Hepatocyte (in vitro differentiated cells): ENCODE data around the gene ADGRE3. TPM values are rescaled to one million over a fixed set of nuclear protein-coding genes. Genes with fewer than 3 reads are reported as not detected.

Source experiments
- DNase-seq: peaks from one replicate; pipeline ENCODE4 v3.0.0-alpha.2; 2016; ENCODE audit warnings: low spot score
- H2AFZ ChIP-seq: fragments of 200-600 bp; sonication (generic); 2 replicates; pipeline ENCODE4 v1.6.0; 2016; ENCODE audit warnings: antibody characterized with exemption, mild to moderate bottlenecking
- H3K27ac ChIP-seq: fragments of 200-600 bp; sonication (generic); 2 replicates; pipeline ENCODE4 v1.5.1; 2016; ENCODE audit warnings: mild to moderate bottlenecking
- H3K27me3 ChIP-seq: fragments of 200-600 bp; sonication (generic); 2 replicates; pipeline ENCODE4 v1.6.1; 2016
- H3K36me3 ChIP-seq: fragments of 200-600 bp; sonication (generic); replicated peaks from 2 replicates; pipeline ENCODE4 v1.5.1; 2016; ENCODE audit warnings: low read depth; ENCODE audit not compliant: insufficient read depth
- H3K4me1 ChIP-seq: fragments of 200-600 bp; sonication (generic); 2 replicates; pipeline ENCODE4 v1.5.1; 2016; ENCODE audit warnings: mild to moderate bottlenecking, moderate library complexity; ENCODE audit not compliant: insufficient read depth
- H3K4me2 ChIP-seq: fragments of 200-600 bp; sonication (generic); 2 replicates; pipeline ENCODE4 v1.6.0; 2016
- H3K4me3 ChIP-seq: fragments of 200-600 bp; sonication (generic); 2 replicates; pipeline ENCODE4 v1.5.1; 2016; ENCODE audit warnings: mild to moderate bottlenecking
- H3K79me2 ChIP-seq: fragments of 200-600 bp; sonication (generic); 2 replicates; pipeline ENCODE4 v1.6.0; 2017; ENCODE audit warnings: mild to moderate bottlenecking
- H3K9me2 ChIP-seq: fragments of 200-600 bp; sonication (generic); replicated peaks from 2 replicates; pipeline ENCODE4 v1.6.0; 2017; ENCODE audit warnings: mild to moderate bottlenecking; ENCODE audit not compliant: insufficient read depth
- H3K9me3 ChIP-seq: fragments of 200-600 bp; sonication (generic); 2 replicates; pipeline ENCODE4 v1.5.1; 2016; ENCODE audit warnings: low read depth, mild to moderate bottlenecking
- H4K20me1 ChIP-seq: fragments of 200-600 bp; sonication (generic); 2 replicates; pipeline ENCODE4 v1.6.0; 2016; ENCODE audit warnings: mild to moderate bottlenecking; ENCODE audit not compliant: insufficient read depth, poor library complexity, severe bottlenecking
- EZH2 ChIP-seq: fragments of 200-600 bp; sonication (generic); IDR thresholded peaks from 2 replicates; pipeline ENCODE4 v1.6.1; 2016; ENCODE audit warnings: antibody characterized with exemption, mild to moderate bottlenecking, borderline replicate concordance
- EZH2phosphoT487 ChIP-seq: fragments of 200-600 bp; sonication (generic); IDR thresholded peaks from one replicate; pipeline ENCODE4 v1.6.1; 2018; ENCODE audit warnings: antibody characterized with exemption, mild to moderate bottlenecking, low read depth, moderate library complexity; ENCODE audit not compliant: unreplicated experiment, severe bottlenecking
- WGBS: methylation state at CpG from one replicate; pipeline ENCODE4 v1.1.6; 2016; ENCODE audit warnings: low lambda C conversion rate; ENCODE audit errors: missing lambda C conversion rate; 5-methylcytosine and 5-hydroxymethylcytosine counted together
- polyA plus RNA-seq: library from polyadenylated mRNA; unstranded; fragments of >200 nt; fragmentation: Nextera tagmentation; extraction: Ambion mirVana; gene quantifications from 2 replicates; pipeline ENCODE4 v1.2.1, GENCODE V29; 2016
- total RNA-seq: library from RNA; depleted of rRNA; stranded (reverse); fragments of >200 nt; gene quantifications from 2 replicates; pipeline ENCODE4 v1.2.3, GENCODE V29; 2014
- TF ChIP-seq, protein P1 (sequence below): fragments of 200-600 bp; sonication (generic); IDR thresholded peaks from 2 replicates; pipeline ENCODE4 v1.5.1; 2016; ENCODE audit warnings: antibody characterized with exemption, mild to moderate bottlenecking; ENCODE audit not compliant: poor library complexity

Gene ADGRE3
- total and polyA plus RNA-seq, 2 experiments from 2014 or later: not detected

DNA sequence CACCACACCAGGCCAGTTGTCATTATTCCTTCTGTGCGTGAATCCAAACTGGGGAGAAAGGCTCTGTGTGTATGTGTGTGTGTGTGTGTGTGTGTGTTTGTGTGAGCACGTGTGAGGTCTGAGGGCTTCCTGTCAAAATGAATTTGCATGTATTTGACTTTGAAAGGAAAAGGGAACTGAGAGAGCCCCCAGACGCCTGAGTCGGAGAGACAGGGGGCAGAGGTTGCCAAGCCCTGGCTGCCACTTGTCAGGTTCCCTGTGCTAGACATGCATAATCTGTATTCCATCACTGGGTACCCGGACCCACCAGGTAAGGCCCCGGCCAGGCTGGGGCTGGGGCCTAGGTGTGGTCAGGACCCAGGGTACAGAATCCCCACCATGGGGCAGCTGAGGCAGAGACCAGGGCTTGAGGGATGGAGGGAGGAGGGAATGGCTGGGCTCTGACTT lies 91.7 kb downstream of the ADGRE3 start, which contains the start of gene CLEC17A:
Gene CLEC17A, plus strand, starts transcription at position 191 of the 447 bp plus-strand sequence. Its CDS starts 77 bp downstream, at position 268.
- TF ChIP-seq, protein P1, sequence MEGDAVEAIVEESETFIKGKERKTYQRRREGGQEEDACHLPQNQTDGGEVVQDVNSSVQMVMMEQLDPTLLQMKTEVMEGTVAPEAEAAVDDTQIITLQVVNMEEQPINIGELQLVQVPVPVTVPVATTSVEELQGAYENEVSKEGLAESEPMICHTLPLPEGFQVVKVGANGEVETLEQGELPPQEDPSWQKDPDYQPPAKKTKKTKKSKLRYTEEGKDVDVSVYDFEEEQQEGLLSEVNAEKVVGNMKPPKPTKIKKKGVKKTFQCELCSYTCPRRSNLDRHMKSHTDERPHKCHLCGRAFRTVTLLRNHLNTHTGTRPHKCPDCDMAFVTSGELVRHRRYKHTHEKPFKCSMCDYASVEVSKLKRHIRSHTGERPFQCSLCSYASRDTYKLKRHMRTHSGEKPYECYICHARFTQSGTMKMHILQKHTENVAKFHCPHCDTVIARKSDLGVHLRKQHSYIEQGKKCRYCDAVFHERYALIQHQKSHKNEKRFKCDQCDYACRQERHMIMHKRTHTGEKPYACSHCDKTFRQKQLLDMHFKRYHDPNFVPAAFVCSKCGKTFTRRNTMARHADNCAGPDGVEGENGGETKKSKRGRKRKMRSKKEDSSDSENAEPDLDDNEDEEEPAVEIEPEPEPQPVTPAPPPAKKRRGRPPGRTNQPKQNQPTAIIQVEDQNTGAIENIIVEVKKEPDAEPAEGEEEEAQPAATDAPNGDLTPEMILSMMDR: no peak
- TF ChIP-seq EZH2 (no peak), EZH2phosphoT487 (no peak)
- H3K27ac ChIP-seq: no peak within 1 kb of the TSS

GRCh38 chr19:14580623-14581237 lies 93.9 kb downstream of the ADGRE3 start:
- no peak overlapping the region for H2AFZ ChIP-seq
- H3K9me2 ChIP-seq: no peaks in the 10 kb centered on the region
- no peak overlapping the region for H3K27ac ChIP-seq
- H4K20me1 ChIP-seq: no peaks in the 10 kb centered on the region
- TF ChIP-seq EZH2phosphoT487: no peak
- TF ChIP-seq, protein P1: no peak
- TF ChIP-seq EZH2: no peak
- H3K27me3 ChIP-seq: no peaks in the 10 kb centered on the region
- no peak overlapping the region for H3K4me2 ChIP-seq
- H3K4me3 ChIP-seq: no peak overlapping the region
- 57% methylated on average over 6 of the region's 6 CpGs for WGBS
- no peaks in the 10 kb centered on the region for H3K36me3 ChIP-seq
- H3K79me2 ChIP-seq: no peaks in the 10 kb centered on the region
- no peak for DNase-seq
- no peaks in the 10 kb centered on the region for H3K9me3 ChIP-seq
- no peaks in the 10 kb centered on the region for H3K4me1 ChIP-seq

More for the DNA sequence above, 91.7 kb downstream of the ADGRE3 start, which contains the start of gene CLEC17A:
- no peaks in the 10 kb centered on the region for H3K9me2 ChIP-seq
- H3K27me3 ChIP-seq: no peaks in the 10 kb centered on the region
- no peak within 1 kb of the TSS for H3K4me2 ChIP-seq
- WGBS: 67% methylated on average over 6 of the region's 6 CpGs
- no peaks in the 10 kb centered on the region for H3K4me1 ChIP-seq
- no peaks in the 10 kb centered on the region for H3K36me3 ChIP-seq
- no peaks in the 10 kb centered on the region for H3K79me2 ChIP-seq
- H3K9me3 ChIP-seq: no peaks in the 10 kb centered on the region
- no peak for DNase-seq
- H2AFZ ChIP-seq: no peak within 1 kb of the TSS
- H4K20me1 ChIP-seq: no peaks in the 10 kb centered on the region
- no peak within 1 kb of the TSS for H3K4me3 ChIP-seq

DNA sequence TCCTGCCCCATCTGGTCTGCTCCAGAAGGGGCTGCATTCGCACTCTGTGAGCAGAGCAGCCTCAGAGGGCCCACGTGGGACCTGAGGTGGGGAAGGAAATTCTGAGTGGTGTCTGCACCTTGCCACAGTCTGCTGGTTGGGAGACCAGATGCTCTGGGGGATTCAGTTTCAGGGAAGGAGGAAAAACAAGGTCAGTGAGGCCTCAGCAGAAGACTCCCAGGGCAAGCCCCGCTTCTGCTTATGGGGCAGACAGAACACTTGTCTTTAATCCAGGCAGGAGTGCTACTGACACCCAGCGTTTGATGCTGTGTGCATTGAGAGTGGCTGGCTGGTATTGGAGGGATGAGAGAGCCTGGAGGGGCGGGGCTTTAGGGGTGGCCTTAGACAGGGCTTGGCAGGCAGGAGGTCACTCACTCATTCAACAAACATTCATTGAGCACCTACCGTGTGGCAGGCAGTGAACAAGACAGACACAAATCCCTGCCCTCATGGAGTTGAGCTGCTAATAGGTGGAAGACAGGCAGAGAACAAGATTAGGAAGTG lies 96.7 kb downstream of the ADGRE3 start:
- TF ChIP-seq EZH2phosphoT487 (no peak), EZH2 (no peak)
- TF ChIP-seq, protein P1: no peak
- H3K27ac ChIP-seq: no peak overlapping the region
- H3K4me2 ChIP-seq: no peak overlapping the region
- no peaks in the 10 kb centered on the region for H3K79me2 ChIP-seq
- no peaks in the 10 kb centered on the region for H3K4me1 ChIP-seq
- H4K20me1 ChIP-seq: no peaks in the 10 kb centered on the region
- 50% methylated on average over 6 of the region's 6 CpGs for whole genome bisulfite sequencing
- H3K27me3 ChIP-seq: no peaks in the 10 kb centered on the region
- no peak for DNase-seq
- H2AFZ ChIP-seq: no peak overlapping the region
- H3K9me2 ChIP-seq: no peaks in the 10 kb centered on the region
- no peak overlapping the region for H3K4me3 ChIP-seq
- H3K36me3 ChIP-seq: no peaks in the 10 kb centered on the region
- H3K9me3 ChIP-seq: no peaks in the 10 kb centered on the region
